Measurements from ENCODE around the gene AMMECR1L. TPM values are rescaled to one million over a fixed set of nuclear protein-coding genes. Genes with fewer than 3 reads are reported as not detected.
"Not testable (repeated sequence)": the region's sequence is repeated elsewhere in the genome, so short reads cannot be mapped to it uniquely, and the experiment has no call there.

AMMECR1L gene
- total RNA-seq, 1 donor from 2014 or later = 19.3 TPM

- intact Hi-C loops (cut with micrococcal nuclease) = no loop called here
- no peak overlapping the region for H3K4me3 Mint-ChIP-seq (ENCODE audit: low read depth)
- H3K9me3 Mint-ChIP-seq = no peaks in the 10 kb centered on the region
- DNase-seq (ENCODE audit: low spot score) = no peak
- H3K27ac Mint-ChIP-seq = no peak overlapping the region
- no peaks in the 10 kb centered on the region for H3K36me3 Mint-ChIP-seq (ENCODE audit: low read depth)
- peaks cover 3% of the 10 kb centered on the region for H3K4me1 Mint-ChIP-seq (ENCODE audit: low read depth)
- H3K27me3 Mint-ChIP-seq (ENCODE audit: low read depth) = peaks cover 6% of the 10 kb centered on the region
Measured at GRCh38 chr2:127901339-127902056, 15.7 kb upstream of the AMMECR1L start.

GRCh38 chr2:127897531-127898211 lies 11.9 kb upstream of the AMMECR1L start:
- Mint-ChIP-seq H3K27me3 (ENCODE audit: low read depth) (peaks cover 4% of the 10 kb centered on the region), H3K4me3 (ENCODE audit: low read depth) (no peak overlapping the region), H3K4me1 (ENCODE audit: low read depth) (peaks cover 3% of the 10 kb centered on the region), H3K27ac (no peak overlapping the region), H3K9me3 (no peaks in the 10 kb centered on the region), H3K36me3 (ENCODE audit: low read depth) (no peaks in the 10 kb centered on the region)
- intact Hi-C loops (cut with micrococcal nuclease) = no loop called here
- no peak for DNase-seq (ENCODE audit: low spot score)

GRCh38 chr2:127893494-127893893 lies 7.7 kb upstream of the AMMECR1L start:
- peaks cover 4% of the 10 kb centered on the region for H3K27me3 Mint-ChIP-seq (ENCODE audit: low read depth)
- no peak for DNase-seq (ENCODE audit: low spot score)
- intact Hi-C loops (cut with micrococcal nuclease) = no loop called here
- H3K9me3 Mint-ChIP-seq = no peaks in the 10 kb centered on the region
- no peaks in the 10 kb centered on the region for H3K36me3 Mint-ChIP-seq (ENCODE audit: low read depth)
- peaks cover 3% of the 10 kb centered on the region for H3K4me1 Mint-ChIP-seq (ENCODE audit: low read depth)
- H3K27ac Mint-ChIP-seq = no peak overlapping the region
- H3K4me3 Mint-ChIP-seq (ENCODE audit: low read depth) = no peak overlapping the region

- no peaks in the 10 kb centered on the region for H3K9me3 Mint-ChIP-seq
- peaks cover 2% of the 10 kb centered on the region for H3K4me1 Mint-ChIP-seq (ENCODE audit: low read depth)
- no peak overlapping the region for H3K27ac Mint-ChIP-seq
- intact Hi-C loops (cut with micrococcal nuclease) = no loop called here
- H3K36me3 Mint-ChIP-seq (ENCODE audit: low read depth) = no peaks in the 10 kb centered on the region
- H3K27me3 Mint-ChIP-seq (ENCODE audit: low read depth) = peaks cover 4% of the 10 kb centered on the region
- H3K4me3 Mint-ChIP-seq (ENCODE audit: low read depth) = no peak overlapping the region
- no peak for DNase-seq (ENCODE audit: low spot score)
Measured at GRCh38 chr2:127893033-127893432, 7.3 kb upstream of the AMMECR1L start.

GRCh38 chr2:127891811-127892210 lies 6.1 kb upstream of the AMMECR1L start:
- no peak overlapping the region for H3K27ac Mint-ChIP-seq
- intact Hi-C loops (cut with micrococcal nuclease) = no loop called here
- H3K9me3 Mint-ChIP-seq = no peaks in the 10 kb centered on the region
- peaks cover 3% of the 10 kb centered on the region for H3K27me3 Mint-ChIP-seq (ENCODE audit: low read depth)
- H3K36me3 Mint-ChIP-seq (ENCODE audit: low read depth) = no peaks in the 10 kb centered on the region
- no peak overlapping the region for H3K4me3 Mint-ChIP-seq (ENCODE audit: low read depth)
- peaks cover 6% of the 10 kb centered on the region for H3K4me1 Mint-ChIP-seq (ENCODE audit: low read depth)
- DNase-seq (ENCODE audit: low spot score) = no peak

- DNase-seq (ENCODE audit: low spot score); intact Hi-C loops (cut with micrococcal nuclease); H3K4me3 Mint-ChIP-seq (ENCODE audit: low read depth); H3K27me3 Mint-ChIP-seq (ENCODE audit: low read depth); H3K36me3 Mint-ChIP-seq (ENCODE audit: low read depth); H3K9me3 Mint-ChIP-seq; H3K4me1 Mint-ChIP-seq (ENCODE audit: low read depth); H3K27ac Mint-ChIP-seq: not testable (repeated sequence)
Measured at GRCh38 chr2:127890756-127891155, 5.0 kb upstream of the AMMECR1L start.

- H3K9me3 Mint-ChIP-seq = no peaks in the 10 kb centered on the region
- H3K36me3 Mint-ChIP-seq (ENCODE audit: low read depth) = peaks cover 13% of the 10 kb centered on the region
- H3K27ac Mint-ChIP-seq = no peak overlapping the region
- H3K4me3 Mint-ChIP-seq (ENCODE audit: low read depth) = no peak overlapping the region
- no peaks in the 10 kb centered on the region for H3K27me3 Mint-ChIP-seq (ENCODE audit: low read depth)
- intact Hi-C loops (cut with micrococcal nuclease) = loop anchor here (5.0 to 10.0 kb wide), 2 partner anchors 94 to 136 kb away; partner anchors contain the start of gene SAP130
- DNase-seq (ENCODE audit: low spot score) = no peak
- H3K4me1 Mint-ChIP-seq (ENCODE audit: low read depth) = peaks cover 19% of the 10 kb centered on the region
Measured at GRCh38 chr2:127888772-127889171, 3.0 kb upstream of the AMMECR1L start.

- intact Hi-C loops (cut with micrococcal nuclease) = loop anchor here (5.0 to 10.0 kb wide), 2 partner anchors 95 to 137 kb away; partner anchors contain the start of gene SAP130
- H3K27me3 Mint-ChIP-seq (ENCODE audit: low read depth) = no peaks in the 10 kb centered on the region
- H3K4me1 Mint-ChIP-seq (ENCODE audit: low read depth) = peaks cover 24% of the 10 kb centered on the region
- H3K9me3 Mint-ChIP-seq = no peaks in the 10 kb centered on the region
- H3K4me3 Mint-ChIP-seq (ENCODE audit: low read depth) = peak overlapping the region; percentile 80
- H3K36me3 Mint-ChIP-seq (ENCODE audit: low read depth) = peaks cover 22% of the 10 kb centered on the region
- DNase-seq (ENCODE audit: low spot score) = no peak
- no peak overlapping the region for H3K27ac Mint-ChIP-seq
Measured at GRCh38 chr2:127887776-127888130, 2.0 kb upstream of the AMMECR1L start.

GRCh38 chr2:127887082-127887775 lies 1.5 kb upstream of the AMMECR1L start:
- H3K27me3 Mint-ChIP-seq (ENCODE audit: low read depth) = no peaks in the 10 kb centered on the region
- peak overlapping the region; percentile 80 for H3K4me3 Mint-ChIP-seq (ENCODE audit: low read depth)
- peaks cover 26% of the 10 kb centered on the region for H3K36me3 Mint-ChIP-seq (ENCODE audit: low read depth)
- intact Hi-C loops (cut with micrococcal nuclease) = loop anchor here (5.0 to 10.0 kb wide), 2 partner anchors 95 to 138 kb away; partner anchors contain the start of gene SAP130
- H3K27ac Mint-ChIP-seq = peak overlapping the region; percentile 78
- H3K4me1 Mint-ChIP-seq (ENCODE audit: low read depth) = peaks cover 24% of the 10 kb centered on the region
- H3K9me3 Mint-ChIP-seq = no peaks in the 10 kb centered on the region
- DNase-seq (ENCODE audit: low spot score) = no peak

- H3K9me3 Mint-ChIP-seq = not testable (repeated sequence)
- H3K4me1 Mint-ChIP-seq (ENCODE audit: low read depth) = peaks cover 24% of the 10 kb centered on the region
- H3K27ac Mint-ChIP-seq = peak overlapping the region; percentile 72
Measured at GRCh38 chr2:127886593-127886935, 808 bp upstream of the AMMECR1L start.

GRCh38 chr2:127884861-127885740 lies 655 bp downstream of the AMMECR1L start:
- not testable (repeated sequence) for H3K27me3 Mint-ChIP-seq (ENCODE audit: low read depth); DNase-seq (ENCODE audit: low spot score); H3K9me3 Mint-ChIP-seq
- peak overlapping the region; percentile 95 for H3K4me3 Mint-ChIP-seq (ENCODE audit: low read depth)
- peaks cover 37% of the 10 kb centered on the region for H3K36me3 Mint-ChIP-seq (ENCODE audit: low read depth)
- H3K27ac Mint-ChIP-seq = peak overlapping the region; percentile 88
- intact Hi-C loops (cut with micrococcal nuclease) = loop anchor here (5.0 to 10.0 kb wide), 2 partner anchors 97 to 140 kb away; partner anchors contain the start of gene SAP130
- H3K4me1 Mint-ChIP-seq (ENCODE audit: low read depth) = peaks cover 27% of the 10 kb centered on the region

More at GRCh38 chr2:127886593-127886935, 808 bp upstream of the AMMECR1L start:
- H3K4me3 Mint-ChIP-seq (ENCODE audit: low read depth) = peak overlapping the region; percentile 79
- intact Hi-C loops (cut with micrococcal nuclease) = loop anchor here (5.0 to 10.0 kb wide), 2 partner anchors 96 to 138 kb away; partner anchors contain the start of gene SAP130
- not testable (repeated sequence) for H3K27me3 Mint-ChIP-seq (ENCODE audit: low read depth); DNase-seq (ENCODE audit: low spot score)
- peaks cover 32% of the 10 kb centered on the region for H3K36me3 Mint-ChIP-seq (ENCODE audit: low read depth)

- intact Hi-C loops (cut with micrococcal nuclease) = loop anchor here (10.0 kb wide), 1 partner anchor 140 kb away; the partner anchor contains the start of gene SAP130
- Mint-ChIP-seq H3K4me1 (ENCODE audit: low read depth) (peaks cover 27% of the 10 kb centered on the region), H3K27ac (peak overlapping the region; percentile 88)
Measured at GRCh38 chr2:127884436-127884835, 1.3 kb downstream of the AMMECR1L start.

More at GRCh38 chr2:127884436-127884835, 1.3 kb downstream of the AMMECR1L start:
- no peak for DNase-seq (ENCODE audit: low spot score)
- peaks cover 42% of the 10 kb centered on the region for H3K36me3 Mint-ChIP-seq (ENCODE audit: low read depth)
- peak overlapping the region; percentile 95 for H3K4me3 Mint-ChIP-seq (ENCODE audit: low read depth)
- H3K9me3 Mint-ChIP-seq = no peaks in the 10 kb centered on the region
- no peaks in the 10 kb centered on the region for H3K27me3 Mint-ChIP-seq (ENCODE audit: low read depth)
